ENCODE results near the gene UGT1A10.

Gene UGT1A10

DNA sequence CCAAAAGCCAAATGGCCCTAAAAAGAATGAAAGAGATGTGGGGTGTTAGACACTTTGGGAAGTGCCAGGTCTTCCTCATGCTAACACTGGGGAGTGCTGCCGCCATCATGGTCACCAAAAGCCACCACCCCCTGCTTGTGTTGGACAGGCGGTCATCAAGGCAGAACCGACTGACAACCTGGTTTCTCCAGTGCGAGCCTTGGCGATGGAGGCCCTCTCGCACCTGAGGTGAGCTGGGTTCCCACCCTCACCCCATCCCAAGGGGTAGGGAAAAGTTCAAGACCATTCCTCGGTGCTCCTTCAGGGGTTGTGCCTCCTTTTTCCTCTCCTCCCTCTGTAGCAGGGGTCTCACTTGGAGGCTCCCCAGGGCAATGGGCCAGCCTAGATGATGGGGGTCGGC, 175.5 kb downstream of the UGT1A10 start:
- no peak for DNase-seq

DNA sequence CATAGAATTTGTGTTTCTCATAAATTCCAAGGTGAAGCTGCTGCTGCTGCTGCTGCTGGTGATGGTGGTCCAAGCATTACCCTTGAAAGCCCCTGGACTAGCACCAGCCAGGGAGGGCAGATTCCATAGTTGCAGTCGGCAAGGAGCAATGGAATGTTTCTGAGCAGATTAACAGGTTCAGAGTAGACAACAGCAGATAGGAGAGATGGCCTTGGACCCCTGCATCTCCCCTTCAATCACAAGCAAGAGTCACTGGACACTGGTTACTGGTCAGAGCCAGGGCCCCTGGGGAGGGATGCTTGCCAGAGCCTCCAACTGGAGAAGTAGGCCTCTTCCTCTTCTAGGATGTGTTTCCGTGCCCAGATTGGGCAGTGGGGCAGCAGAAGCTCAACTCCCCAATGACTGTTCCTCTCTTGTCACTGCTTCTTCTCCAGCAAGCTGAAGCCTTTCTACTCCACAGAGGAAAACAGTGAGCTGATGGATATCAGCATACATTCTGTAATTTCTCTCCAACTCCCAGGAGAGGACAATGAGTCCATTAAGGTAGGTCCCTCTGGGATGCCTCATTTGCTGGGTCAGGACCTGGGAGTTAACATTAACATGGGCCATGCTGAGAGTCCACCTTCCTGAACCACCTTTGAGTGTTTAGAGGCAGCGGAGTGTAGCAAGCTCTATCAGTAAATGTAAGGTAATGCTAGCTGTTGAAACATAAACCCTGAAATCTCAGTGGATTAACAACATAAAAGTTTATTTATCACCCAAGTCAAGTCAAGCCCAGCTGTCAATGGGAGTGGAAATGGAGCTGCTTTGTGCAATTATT, 177.2 kb downstream of the UGT1A10 start:
- DNase-seq = no peak

DNA sequence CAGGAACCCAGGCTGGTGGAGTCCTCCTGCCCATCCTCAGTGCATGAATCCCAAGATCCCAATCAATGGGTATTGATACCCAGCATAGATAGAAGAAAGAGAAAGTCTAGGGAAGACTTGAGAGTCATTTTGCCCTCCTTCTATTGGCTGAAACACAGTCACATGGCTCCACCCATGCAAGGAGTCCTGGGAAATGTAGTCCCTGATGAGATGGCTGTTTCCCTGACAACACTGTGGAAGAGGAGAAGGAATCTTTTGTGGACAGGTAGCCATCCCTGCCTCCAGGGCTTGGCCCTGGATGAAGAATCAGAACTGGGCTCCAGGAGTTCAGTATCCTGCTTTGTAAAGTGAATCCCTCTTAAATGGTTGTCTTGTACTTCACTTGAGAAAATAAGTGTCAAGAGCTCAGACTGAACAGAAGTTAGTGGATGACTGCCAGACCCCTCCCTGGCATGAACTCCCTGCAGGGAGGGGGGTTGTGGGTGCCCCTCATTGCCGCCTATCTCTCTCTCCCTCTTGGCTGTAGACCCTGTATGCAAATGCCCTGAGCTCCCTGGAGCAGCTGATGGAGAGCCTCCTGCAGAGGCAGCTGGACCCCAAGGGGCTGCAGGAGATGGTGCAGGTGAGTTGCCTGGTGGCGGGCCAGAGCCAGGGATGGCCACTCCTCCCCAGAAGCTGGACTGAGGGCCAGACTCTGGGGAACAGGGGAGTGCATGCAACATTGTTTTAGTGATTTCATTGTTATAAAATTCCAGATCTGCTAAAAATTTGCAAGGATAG, 178.0 kb downstream of the UGT1A10 start:
- no peak for DNase-seq

DNA sequence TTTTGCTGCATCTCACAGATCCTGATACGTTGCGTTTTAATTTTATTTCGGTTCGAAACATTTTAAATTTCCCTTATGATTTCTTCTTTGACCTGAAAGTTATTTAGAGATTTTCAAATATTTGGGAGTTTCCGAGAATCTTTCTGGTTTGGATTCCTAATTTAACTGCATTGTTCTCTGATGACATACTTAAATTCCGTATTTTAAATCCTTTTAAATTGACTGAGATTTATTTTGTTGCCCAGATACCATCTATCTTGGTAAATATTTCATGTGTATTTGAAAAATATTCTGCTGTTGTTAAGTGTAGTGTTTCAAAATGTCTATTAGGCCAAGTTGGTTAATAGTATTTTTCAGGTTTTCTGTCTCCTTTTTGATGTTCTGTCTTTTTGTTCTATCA, 179.6 kb downstream of the UGT1A10 start:
- DNase-seq = no peak

DNA sequence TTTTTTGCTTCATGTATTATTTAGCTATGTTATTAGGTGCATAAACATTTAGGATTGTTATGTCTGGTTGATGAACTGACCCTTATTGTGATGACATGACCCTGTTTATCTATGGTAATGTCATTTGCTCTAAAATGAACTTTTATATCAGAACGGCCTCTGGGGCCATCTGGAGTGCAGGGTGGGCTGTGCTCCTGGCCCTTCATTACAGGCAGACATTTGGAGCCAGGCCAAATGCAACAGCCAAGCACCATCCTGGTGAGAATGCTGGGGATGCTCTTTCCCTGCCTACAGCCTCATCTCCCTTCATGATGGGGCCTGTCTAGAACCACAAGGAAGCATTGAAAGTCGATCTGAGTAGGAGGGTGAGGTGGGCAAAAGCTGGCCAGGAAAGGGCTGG, 180.1 kb downstream of the UGT1A10 start:
- DNase-seq = no peak

DNA sequence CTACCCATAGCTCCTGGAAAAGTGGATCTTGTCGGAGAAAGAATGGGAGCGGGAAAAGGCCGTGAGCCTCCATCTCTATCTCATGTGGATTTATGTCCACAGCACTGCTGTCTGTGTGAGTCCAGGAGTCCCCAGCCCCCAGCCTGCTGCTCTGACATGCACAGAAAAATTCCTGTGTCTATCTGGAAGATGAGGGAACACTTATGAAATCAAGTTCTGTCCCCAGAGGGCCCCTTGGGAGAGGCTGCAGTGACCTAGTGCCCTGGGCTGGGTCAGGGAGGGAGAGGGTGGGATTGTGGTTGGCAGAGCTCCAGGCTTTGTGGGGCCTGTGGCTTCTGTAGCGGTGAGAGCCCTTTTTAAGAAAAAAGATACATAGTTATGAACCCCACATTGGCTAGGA, 180.5 kb downstream of the UGT1A10 start:
- no peak for DNase-seq

DNA sequence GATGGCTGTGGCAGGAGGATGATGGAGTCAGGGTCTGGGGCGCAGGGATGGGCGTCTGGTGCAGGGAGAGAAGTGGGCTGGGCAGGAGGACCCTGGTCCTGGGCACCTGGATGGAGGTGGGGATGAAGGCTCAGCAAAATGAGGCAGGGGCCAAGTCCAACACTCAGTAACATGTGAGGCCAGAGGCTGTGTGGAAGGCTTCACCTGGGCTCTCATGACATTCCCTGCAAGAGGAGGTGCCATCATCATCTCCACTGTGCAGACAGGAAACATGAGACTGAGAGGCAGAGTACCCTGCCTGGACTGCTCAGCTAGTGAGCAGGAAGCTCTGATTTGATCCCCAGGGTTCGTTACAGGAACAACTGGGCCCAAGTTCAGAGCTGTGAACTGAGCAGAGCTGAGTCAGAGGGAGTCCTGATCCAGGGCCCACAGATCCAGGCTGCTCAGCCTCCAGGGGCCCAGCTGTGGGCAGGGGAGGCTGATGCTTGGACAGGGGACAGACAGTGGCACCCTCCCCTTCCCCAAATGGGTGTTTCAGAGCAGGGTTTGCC, 181.2 kb downstream of the UGT1A10 start:
- no peak for DNase-seq

DNA sequence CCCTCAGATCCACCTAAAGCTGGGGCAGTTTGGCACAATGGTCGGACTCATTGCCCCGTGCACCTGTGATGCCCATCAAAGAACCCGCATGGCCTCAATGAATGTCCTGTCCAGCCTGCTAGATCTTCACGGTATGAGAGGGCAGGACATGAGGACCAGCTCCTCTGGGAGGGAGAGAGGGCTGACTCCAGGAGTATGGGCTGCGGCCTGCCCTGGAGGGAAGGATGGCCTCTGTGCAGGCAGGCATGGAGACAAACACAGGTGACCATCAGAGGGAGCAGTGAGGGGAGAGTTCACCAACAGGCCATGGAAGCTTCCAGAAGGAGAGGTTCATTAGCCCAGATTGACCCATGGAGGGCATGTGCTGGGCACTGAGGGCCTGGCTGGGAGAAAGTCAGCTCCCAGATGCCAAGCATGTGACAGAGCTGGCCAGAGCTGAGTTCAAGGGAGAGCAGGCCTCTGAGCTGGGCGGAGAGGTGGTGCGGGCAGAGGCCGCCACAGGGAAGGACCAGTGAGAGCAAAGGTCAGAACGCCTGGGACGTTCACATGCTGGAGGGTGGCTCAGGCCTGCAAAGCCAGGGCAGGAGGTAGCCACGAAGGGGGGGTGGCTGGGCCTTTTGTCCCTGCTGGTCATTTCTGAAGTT, 181.9 kb downstream of the UGT1A10 start:
- no peak for DNase-seq

DNA sequence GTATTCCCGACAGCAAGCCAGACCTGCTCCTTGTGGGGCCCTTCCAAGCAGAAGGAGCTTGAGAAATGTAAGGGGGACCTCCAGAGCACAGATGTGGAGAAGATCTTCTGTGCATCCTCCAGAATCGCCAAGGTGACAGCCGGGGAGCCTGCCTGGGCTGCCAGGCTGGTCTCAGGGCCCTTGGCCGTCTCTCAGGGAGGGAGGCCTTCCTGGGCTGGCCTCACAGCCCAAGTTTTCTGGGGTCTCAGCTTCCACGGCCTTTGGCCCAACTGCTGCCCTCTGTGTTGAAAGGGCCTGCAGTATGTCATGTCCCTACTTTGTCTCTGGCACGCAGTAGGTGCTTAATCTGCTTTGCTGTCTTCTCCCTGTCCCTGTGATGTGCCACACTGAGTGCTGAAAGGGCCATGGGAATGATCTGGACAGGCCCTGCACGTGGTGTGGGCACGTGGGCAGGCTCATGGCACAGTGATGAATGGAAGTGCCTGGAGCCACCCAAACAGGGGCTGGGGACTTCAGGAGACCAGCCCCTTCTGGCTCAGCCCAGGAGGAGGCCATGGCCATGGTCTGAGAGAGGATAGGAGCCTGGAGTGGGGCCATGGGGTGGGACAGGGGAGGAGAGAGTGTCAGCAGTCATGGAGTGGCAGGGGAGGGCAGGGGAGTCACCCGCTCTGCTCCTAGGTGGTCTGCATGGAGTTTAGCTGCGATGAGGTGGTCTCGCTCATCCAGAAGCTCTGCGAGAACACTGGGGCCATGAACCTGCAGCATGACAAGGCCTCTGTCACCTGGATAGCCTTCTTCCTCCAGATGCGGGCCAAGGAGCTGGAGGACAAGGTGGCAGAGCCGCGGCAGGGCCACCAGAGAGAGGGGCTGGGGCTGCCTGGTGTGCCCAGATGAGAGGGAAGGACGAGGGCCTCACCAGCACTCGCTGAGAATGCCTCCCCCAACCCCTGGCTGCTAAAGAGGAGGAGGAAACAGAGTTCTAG, 182.7 kb downstream of the UGT1A10 start:
- DNase-seq = no peak

DNA sequence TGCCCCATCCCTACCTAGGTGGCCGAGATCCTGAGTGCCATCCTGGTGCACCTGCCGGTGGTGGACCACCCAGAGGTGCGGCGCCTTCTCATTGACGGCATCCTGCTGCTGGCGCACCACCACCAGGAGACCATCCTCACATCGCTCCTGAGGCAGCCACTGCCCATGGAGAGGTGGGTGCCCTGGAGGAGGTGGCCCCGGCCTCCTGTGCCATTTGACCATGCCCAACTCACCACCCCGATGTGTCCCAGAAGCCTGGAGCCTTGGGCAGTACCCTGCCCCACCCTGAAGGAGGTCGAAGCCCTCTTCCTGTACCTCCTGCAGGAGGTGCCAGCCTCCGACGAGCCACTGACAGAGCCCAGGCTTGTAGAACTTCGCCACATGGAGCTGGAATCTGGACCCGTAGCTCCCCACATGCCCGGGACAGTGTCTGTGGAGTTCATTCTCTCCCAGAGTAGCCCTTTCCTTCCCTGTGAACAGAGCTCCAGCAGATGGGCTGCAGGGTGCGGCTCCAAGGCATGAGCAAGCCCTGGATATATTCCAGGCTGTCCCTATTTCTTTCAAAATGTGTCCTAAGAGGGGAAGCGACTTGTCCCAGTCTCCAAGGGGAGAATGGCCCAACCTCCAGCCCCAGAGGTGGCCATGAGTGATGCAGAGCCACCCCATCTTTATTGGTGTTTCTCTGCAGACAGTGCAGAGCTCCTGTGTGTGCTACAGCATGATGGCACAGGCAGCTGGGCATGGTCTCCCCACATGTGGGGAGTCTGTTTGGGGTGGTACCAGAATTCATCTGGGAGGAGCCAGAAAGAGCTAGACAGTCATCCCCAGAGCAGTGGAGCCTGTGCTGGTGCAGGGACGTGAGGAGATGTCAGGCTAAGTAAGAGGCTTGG, 183.9 kb downstream of the UGT1A10 start:
- no peak for DNase-seq

DNA sequence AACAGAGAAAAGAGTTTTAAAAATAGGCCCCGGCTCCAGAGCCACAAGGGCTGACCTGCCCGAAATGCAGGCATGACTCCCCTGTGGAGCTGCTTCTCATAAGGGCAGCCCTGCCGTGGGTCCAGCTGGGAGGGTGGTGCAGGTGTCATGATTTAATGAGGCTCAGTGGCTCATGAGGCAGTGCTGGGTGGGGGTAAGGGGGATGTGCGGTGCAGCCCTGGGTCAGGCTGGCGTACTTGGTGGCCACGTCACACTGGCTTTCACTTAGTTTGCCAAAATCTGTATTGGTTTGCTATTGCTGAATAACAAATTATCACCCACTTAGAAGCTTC, 184.5 kb downstream of the UGT1A10 start:
- no peak for DNase-seq

DNA sequence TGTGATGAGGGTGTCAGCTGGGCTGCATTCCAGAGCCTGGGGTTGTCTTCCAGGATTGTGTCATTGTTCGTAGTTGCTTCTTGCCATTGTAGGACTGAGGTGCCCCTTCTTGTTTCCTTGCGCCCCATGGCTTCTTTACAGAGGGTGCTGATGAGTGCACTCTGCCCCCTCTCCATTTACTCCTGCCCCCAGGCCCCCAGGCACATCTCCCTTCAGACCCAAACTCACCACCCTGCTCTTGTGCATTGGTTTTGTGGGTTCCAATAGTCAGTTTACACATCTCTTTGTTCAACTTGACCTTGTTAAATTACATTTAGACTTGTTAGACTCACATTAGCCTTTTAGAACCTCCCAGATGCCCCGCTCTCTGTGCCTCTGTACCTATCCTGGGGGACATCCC, 184.9 kb downstream of the UGT1A10 start:
- no peak for DNase-seq

DNA sequence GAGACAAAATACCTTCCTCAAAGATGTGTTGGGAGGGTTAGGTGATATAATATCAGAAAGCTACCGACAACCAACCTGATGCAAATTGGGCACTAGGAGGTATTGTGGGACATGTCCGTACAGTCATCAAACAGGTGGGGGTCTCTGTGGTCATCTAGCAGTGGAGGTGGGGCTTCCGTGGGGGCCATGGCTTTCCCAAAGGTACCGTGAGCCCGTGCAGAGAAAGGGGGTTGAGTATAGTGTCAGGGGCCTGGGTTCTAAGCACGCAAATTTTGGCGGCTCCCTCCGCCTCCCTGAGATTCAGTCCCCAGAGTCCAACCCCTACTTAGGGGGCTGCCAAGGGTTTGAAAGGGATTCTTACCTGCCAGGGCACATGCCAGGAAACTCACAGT, 185.5 kb downstream of the UGT1A10 start:
- no peak for DNase-seq

DNA sequence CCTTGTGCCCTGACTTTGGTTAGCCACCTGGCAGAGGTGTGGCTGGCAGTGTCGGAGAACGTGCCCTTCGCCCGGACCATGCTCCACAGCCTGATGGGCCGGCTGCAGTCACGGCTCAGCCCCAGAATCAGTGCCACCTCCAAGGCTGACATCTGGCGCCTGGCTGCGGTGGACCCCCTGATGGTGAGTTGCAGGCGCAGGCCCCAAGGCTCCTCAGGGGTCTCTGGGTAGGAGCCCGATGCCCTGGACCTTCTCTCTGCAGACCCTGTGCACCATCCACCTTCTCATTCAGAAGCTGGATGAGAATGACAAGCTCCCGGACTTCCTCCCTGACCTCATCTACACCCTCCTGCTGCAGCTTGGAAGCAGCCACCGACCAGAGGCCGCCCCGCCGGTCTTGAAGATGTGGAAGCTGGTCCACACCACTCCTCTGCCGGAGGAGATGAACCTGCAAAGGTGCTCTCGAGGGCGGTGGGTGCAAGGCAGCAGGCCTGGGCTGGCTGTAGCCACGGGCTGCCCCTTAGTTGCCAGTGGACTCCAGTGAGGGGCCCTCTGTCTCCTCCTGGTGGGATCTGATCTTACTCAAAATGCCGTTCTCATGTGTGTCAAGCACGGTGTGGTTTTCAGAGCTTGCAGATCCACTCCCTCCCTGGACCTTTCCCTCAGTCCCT, 186.0 kb downstream of the UGT1A10 start:
- DNase-seq = no peak

Measured in retina (tissue), 1 donor.